Gastrocnemius medialis (tissue), 4 donors: Measurements from ENCODE around the gene CNST. TPM values are rescaled to one million over a fixed set of nuclear protein-coding genes. Genes with fewer than 3 reads are reported as not detected.

Source experiments
- ATAC-seq, 2 donors: fragments of 150-250 bp; one replicate each; pipeline ENCODE4 v1.9.1; 2016
- DNase-seq, 2 donors: peaks; one replicate each; pipeline ENCODE4 v3.0.0-alpha.2; 2019
- H3K27ac ChIP-seq, 4 donors: fragments of 200-600 bp; sonication (generic); 1 replicate in 1 of 4; 2 replicates in 3 of 4; pipeline ENCODE4 v1.5.1; 2016 to 2018; ENCODE audit warnings: mild to moderate bottlenecking in 2 of 4, moderate library complexity in 1 of 4
- H3K27me3 ChIP-seq, 3 donors: fragments of 200-600 bp; sonication (generic) in 2 of 3; 1 replicate in 1 of 3; 2 replicates in 2 of 3; pipeline versions ENCODE4 v1.5.1 to v1.6.0; 2016 to 2019; ENCODE audit warnings: mild to moderate bottlenecking in 1 of 3, moderate library complexity in 1 of 3
- H3K36me3 ChIP-seq, 2 donors: fragments of 200-600 bp; sonication (generic) in 1 of 2; one replicate each; pipeline ENCODE4 v1.5.1; 2017 to 2018
- H3K4me1 ChIP-seq, 2 donors: fragments of 200-600 bp; sonication (generic) in 1 of 2; one replicate each; pipeline ENCODE4 v1.5.1; 2016 to 2017; ENCODE audit warnings: mild to moderate bottlenecking in 2 of 2
- H3K4me3 ChIP-seq, 4 donors: fragments of 200-600 bp; sonication (generic) in 3 of 4; 1 replicate in 1 of 4; 2 replicates in 3 of 4; pipeline ENCODE4 v1.5.1; 2016 to 2019; ENCODE audit warnings: mild to moderate bottlenecking in 2 of 4
- H3K9me3 ChIP-seq, 3 donors: fragments of 200-600 bp; sonication (generic) in 2 of 3; 1 replicate in 1 of 3; 2 replicates in 2 of 3; pipeline ENCODE4 v1.5.1; 2016 to 2019
- CTCF ChIP-seq, 5 experiments: fragments of 450-650 bp in 3 of 5; fragments of 200-600 bp in 2 of 5; sonication (generic) in 2 of 5; IDR thresholded peaks in 4 of 5; conservative IDR thresholded peaks in 1 of 5; 1 replicate in 4 of 5; 2 replicates in 1 of 5; pipeline ENCODE4 v1.5.1; 2016 to 2019; ENCODE audit warnings: antibody characterized with exemption in 5 of 5, mild to moderate bottlenecking in 3 of 5, moderate library complexity in 3 of 5
- POLR2A ChIP-seq, 2 donors: fragments of 450-650 bp; IDR thresholded peaks; one replicate each; pipeline ENCODE4 v1.6.1; 2017; ENCODE audit warnings: antibody characterized with exemption in 2 of 2, mild to moderate bottlenecking in 2 of 2, moderate library complexity in 2 of 2
- in situ Hi-C, 4 donors: fragments of 200-750 bp; cut with MboI; loops; one replicate each; pipeline versions ENCODE4 v1.15.0 to v1.8.0; 2017; ENCODE audit warnings: low sequenced_read_pairs in 4 of 4
- intact Hi-C: fragments of 100-400 bp; cut with DNase I; formaldehyde crosslinking; loops from one replicate; pipeline ENCODE4 v1.15.1; 2023; ENCODE audit warnings: low total_unique reads
- total RNA-seq, 4 donors: library from RNA; depleted of rRNA; stranded (reverse); fragments of >200 nt; gene quantifications; one replicate each; pipeline versions ENCODE4 v1.1.0 to v1.2.3, GENCODE V29; 2016

Gene CNST
- total RNA-seq, 4 donors from 2014 or later: 62.7 to 105 (median 81.5) TPM

GRCh38 chr1:246617156-246617555, 50.9 kb downstream of the CNST start:
- Histone ChIP-seq H3K27me3 (no peaks in the 10 kb centered on the region), H3K4me1 (peaks cover 26 to 53% of the 10 kb centered on the region in 2 donors), H3K9me3 (no peaks in the 10 kb centered on the region), H3K4me3 (peak overlapping the region in 2 of 4 donors; percentile 5 to 45), H3K27ac (peak overlapping the region; percentile 83 to 92 (median 86)), H3K36me3 (peaks cover 0 to 11% of the 10 kb centered on the region in 2 donors)
- TF ChIP-seq CTCF (IDR thresholded peaks at IDR 0.05 in 4 of 5, conservative IDR thresholded peaks at IDR 0.05 in 1 of 5) (no peak), POLR2A (IDR thresholded peaks at IDR 0.05) (no peak)
- no peak for DNase-seq
- intact Hi-C loops (no loop called here), in situ Hi-C loops (no loop called here)
- peak in 1 of 2 donors; percentile 9 for ATAC-seq

DNA sequence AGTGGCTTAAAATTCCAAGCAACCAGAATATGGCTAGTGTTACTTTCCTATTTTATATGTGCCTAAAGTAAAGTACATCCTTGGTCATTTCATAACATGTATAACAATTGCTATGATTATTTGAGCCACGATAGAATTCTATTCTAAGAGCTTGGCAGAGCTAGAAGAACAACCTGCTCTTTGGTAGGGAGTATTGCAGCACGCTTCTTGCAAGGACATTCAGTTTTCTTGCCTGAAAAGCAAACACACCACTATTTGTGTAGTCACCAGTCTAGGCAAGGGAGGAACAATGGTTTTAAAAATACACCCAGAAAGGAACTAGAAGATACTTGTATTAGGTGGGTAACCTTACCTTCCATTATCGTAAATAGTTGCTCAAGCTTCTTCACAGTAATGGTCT, 51.5 kb downstream of the CNST start:
- intact Hi-C loops (no loop called here), in situ Hi-C loops (no loop called here)
- DNase-seq (peak; percentile 47 to 52), ATAC-seq (peak; percentile 98 to 100)
- H3K36me3 ChIP-seq: peaks cover 0 to 17% of the 10 kb centered on the region in 2 donors
- H3K4me3 ChIP-seq: peak overlapping the region; percentile 27 to 45 (median 32)
- no peaks in the 10 kb centered on the region for H3K9me3 ChIP-seq
- peaks cover 26 to 53% of the 10 kb centered on the region in 2 donors for H3K4me1 ChIP-seq
- peak; percentile 35 to 49 for TF ChIP-seq POLR2A (IDR thresholded peaks at IDR 0.05)
- no peak for TF ChIP-seq CTCF (IDR thresholded peaks at IDR 0.05 in 4 of 5, conservative IDR thresholded peaks at IDR 0.05 in 1 of 5)
- H3K27ac ChIP-seq: peak overlapping the region; percentile 83 to 92 (median 86)
- H3K27me3 ChIP-seq: no peaks in the 10 kb centered on the region

DNA sequence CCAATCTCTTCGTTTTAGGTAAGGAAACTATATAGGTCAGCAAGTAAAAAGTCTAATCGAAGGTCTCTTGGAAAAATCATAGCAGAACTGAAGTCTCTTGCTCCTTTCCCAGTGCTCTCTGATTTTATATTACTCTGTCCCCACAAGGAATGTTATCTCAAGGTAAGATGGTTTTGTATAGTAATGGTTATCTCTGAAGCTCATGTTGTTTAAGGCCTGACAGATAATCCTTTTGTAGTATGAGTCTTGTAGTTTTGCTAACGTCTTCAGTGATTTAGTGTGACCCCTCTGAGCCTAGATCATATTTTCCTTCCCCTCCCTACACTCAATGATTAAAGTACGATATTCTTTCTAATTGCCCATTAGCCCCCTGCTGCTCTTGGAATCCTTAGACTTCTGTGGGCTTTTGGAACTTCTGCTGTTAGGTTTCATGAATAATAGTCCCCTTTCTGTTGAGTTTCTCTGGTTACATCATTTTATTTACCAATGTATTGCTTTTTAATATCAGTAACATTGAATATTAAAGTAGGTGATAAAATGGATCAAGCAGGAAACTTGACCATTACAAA, 52.1 kb downstream of the CNST start:
- Histone ChIP-seq H3K36me3 (peaks cover 0 to 21% of the 10 kb centered on the region in 2 donors), H3K27me3 (no peaks in the 10 kb centered on the region), H3K9me3 (no peaks in the 10 kb centered on the region), H3K4me1 (peaks cover 27 to 53% of the 10 kb centered on the region in 2 donors), H3K27ac (peak overlapping the region; percentile 83 to 92 (median 86)), H3K4me3 (peak overlapping the region; percentile 27 to 45 (median 32))
- intact Hi-C loops (no loop called here), in situ Hi-C loops (no loop called here)
- ATAC-seq (peak; percentile 1 to 7), DNase-seq (no peak)
- TF ChIP-seq CTCF (IDR thresholded peaks at IDR 0.05 in 4 of 5, conservative IDR thresholded peaks at IDR 0.05 in 1 of 5): no peak
- no peak for TF ChIP-seq POLR2A (IDR thresholded peaks at IDR 0.05)

- no peaks in the 10 kb centered on the region for H3K9me3 ChIP-seq
- intact Hi-C loops: no loop called here
- DNase-seq: no peak
- in situ Hi-C loops: loop anchor here in 1 of 4 donors (10.0 kb wide), 1 partner anchor 47 kb away; no protein-coding TSS in a partner anchor
- peaks cover 0 to 39% of the 10 kb centered on the region in 2 donors for H3K36me3 ChIP-seq
- H3K4me3 ChIP-seq: no peak overlapping the region
- H3K27ac ChIP-seq: peak overlapping the region; percentile 3 to 56 (median 50)
- TF ChIP-seq POLR2A (IDR thresholded peaks at IDR 0.05) (no peak), CTCF (IDR thresholded peaks at IDR 0.05 in 4 of 5, conservative IDR thresholded peaks at IDR 0.05 in 1 of 5) (no peak)
- ATAC-seq: no peak
- no peaks in the 10 kb centered on the region for H3K27me3 ChIP-seq
- peaks cover 21 to 36% of the 10 kb centered on the region in 2 donors for H3K4me1 ChIP-seq
Observed at GRCh38 chr1:246622035-246622652, 55.9 kb downstream of the CNST start.
